Measurements from ENCODE around the gene RILPL2.
A peak's percentile ranks its signal among the peaks of the same experiment; 100 is the strongest.
"Not testable (repeated sequence)": the region's sequence is repeated elsewhere in the genome, so short reads cannot be mapped to it uniquely, and the experiment has no call there.

RILPL2 gene

DNA sequence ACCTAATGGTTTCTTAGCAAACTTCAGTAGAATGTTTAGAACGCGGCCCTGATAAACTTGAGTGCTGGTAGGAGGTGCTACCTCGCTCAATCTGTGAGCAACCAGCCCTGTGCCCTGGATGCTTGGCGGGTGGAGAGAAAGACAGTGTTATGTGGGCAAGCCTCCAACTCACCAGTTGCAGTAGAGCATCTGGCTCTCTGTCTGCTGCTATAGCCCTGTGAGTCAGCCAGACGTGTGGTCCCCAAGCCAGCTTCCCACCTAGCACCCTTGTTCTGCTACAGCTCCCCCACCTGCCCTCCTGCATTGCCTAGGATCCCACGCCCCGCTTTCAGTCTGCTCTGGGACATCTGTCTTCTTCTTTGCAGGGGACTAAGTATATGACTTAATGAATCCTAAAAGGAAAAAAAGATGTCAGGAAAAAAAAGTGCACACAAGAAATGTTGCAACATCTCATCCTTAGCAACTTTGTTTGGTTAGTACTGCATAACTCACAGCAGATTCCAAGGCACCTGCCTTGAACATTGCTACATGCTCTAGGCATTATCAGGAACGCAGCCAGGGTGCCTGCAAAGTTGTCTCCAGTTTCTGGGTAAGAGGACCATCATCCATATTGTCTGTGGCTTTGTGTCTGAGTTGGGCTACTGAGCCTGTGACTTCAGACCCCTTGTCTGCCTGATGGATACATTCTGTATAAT, 35.0 kb upstream of the RILPL2 start:
- Histone ChIP-seq H3K4me3 (ENCODE audit: low read length) (no peak overlapping the region), H3K4me1 (ENCODE audit: control insufficient read depth, insufficient read depth, low read length) (no peaks in the 10 kb centered on the region), H3K27ac (ENCODE audit: low read depth, low read length) (no peak overlapping the region), H3K9ac (ENCODE audit: low read length) (no peak overlapping the region), H3K36me3 (ENCODE audit: control insufficient read depth, insufficient read depth, low read length) (peaks cover 16% of the 10 kb centered on the region), H3K27me3 (ENCODE audit: control insufficient read depth, insufficient read depth, low read length) (no peaks in the 10 kb centered on the region)

DNA sequence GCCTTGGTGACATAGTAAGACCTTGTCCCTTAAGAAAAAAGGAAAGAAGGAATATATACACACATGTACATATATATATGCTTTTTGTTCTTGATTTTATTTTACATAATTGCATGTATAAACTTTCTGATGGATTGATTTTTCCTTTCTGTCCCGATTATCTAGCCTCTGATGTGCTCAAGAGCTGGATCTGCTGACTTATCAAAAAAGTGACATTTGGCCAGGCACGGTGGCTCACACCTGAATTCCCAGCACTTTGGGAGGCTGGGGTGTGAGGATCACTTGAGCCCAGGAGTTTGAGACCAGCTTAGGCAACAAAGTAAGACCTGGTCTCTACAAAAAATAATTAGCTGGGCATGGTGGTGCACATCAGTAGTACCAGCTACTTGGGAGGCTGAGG, 33.5 kb upstream of the RILPL2 start:
- Histone ChIP-seq H3K27ac (ENCODE audit: low read depth, low read length) (no peak overlapping the region), H3K9ac (ENCODE audit: low read length) (no peak overlapping the region), H3K4me1 (ENCODE audit: control insufficient read depth, insufficient read depth, low read length) (no peaks in the 10 kb centered on the region), H3K4me3 (ENCODE audit: low read length) (no peak overlapping the region), H3K27me3 (ENCODE audit: control insufficient read depth, insufficient read depth, low read length) (no peaks in the 10 kb centered on the region), H3K36me3 (ENCODE audit: control insufficient read depth, insufficient read depth, low read length) (peaks cover 14% of the 10 kb centered on the region)

DNA sequence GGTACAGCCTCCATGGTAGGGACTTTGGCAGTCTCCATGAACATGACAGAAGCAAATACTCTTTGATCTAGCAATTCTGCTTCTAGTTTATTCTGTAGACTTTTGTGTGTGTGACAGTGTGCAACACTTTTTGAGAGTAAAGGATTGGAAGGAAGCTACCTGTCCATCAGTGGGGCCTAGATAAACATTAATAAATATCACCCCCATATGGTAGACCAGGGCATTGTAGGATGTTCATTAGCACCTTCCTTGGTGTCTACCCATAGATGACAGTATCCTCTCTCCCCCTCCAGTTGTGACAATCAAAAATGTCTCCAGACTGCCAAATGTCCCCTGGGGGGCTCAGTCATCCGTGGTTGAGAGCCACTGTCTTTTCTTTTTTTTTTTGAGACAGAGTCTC, 32.3 kb upstream of the RILPL2 start:
- Histone ChIP-seq H3K4me1 (ENCODE audit: control insufficient read depth, insufficient read depth, low read length) (no peaks in the 10 kb centered on the region), H3K4me3 (ENCODE audit: low read length) (no peak overlapping the region), H3K27ac (ENCODE audit: low read depth, low read length) (no peak overlapping the region), H3K9ac (ENCODE audit: low read length) (no peak overlapping the region), H3K36me3 (ENCODE audit: control insufficient read depth, insufficient read depth, low read length) (peaks cover 14% of the 10 kb centered on the region), H3K27me3 (ENCODE audit: control insufficient read depth, insufficient read depth, low read length) (no peaks in the 10 kb centered on the region)

DNA sequence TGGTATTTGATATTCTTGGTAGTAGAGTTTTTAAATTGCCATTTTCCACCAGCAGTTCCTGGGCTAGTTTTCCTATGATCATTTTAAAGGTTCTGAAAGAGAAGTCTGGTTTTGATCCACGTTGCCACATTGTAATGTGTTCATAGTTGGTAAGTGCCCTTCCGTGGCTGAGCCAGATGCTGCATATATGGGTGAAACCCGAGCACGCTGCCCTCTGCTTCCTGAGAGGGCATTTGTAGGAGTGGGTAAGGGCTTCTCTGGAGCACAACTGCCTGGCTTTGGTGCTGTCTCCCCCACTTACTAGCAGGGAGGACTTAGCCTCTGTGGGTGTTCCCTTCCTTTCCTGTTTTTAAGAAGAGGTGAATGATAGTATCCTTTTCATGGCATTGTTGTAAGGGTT, 28.6 kb upstream of the RILPL2 start:
- Histone ChIP-seq H3K27ac (ENCODE audit: low read depth, low read length) (no peak overlapping the region), H3K4me3 (ENCODE audit: low read length) (no peak overlapping the region), H3K4me1 (ENCODE audit: control insufficient read depth, insufficient read depth, low read length) (no peaks in the 10 kb centered on the region), H3K27me3 (ENCODE audit: control insufficient read depth, insufficient read depth, low read length) (no peaks in the 10 kb centered on the region), H3K9ac (ENCODE audit: low read length) (no peak overlapping the region), H3K36me3 (ENCODE audit: control insufficient read depth, insufficient read depth, low read length) (peaks cover 2% of the 10 kb centered on the region)

DNA sequence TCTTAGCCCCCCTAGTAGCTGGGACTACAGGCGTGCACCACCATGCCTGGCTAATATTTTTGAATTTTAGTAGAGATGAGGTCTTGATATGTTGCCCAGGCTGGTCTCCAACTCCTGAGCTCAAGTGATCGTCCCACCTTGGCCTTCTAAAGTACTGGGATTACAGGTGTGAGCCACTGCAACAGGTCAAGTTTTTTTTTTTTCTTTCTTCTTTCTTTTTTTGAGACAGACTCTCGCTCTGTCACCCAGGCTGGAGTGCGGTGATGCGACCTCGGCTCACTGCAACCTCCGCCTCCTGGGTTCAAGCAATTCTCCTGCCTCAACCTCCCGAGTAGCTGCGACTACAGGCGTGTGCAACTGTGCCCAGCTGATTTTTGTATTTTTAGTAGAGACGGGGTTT, 26.7 kb upstream of the RILPL2 start:
- not testable (repeated sequence) for H3K27ac ChIP-seq (ENCODE audit: low read depth, low read length); H3K4me1 ChIP-seq (ENCODE audit: control insufficient read depth, insufficient read depth, low read length); H3K4me3 ChIP-seq (ENCODE audit: low read length); H3K9ac ChIP-seq (ENCODE audit: low read length); H3K36me3 ChIP-seq (ENCODE audit: control insufficient read depth, insufficient read depth, low read length); H3K27me3 ChIP-seq (ENCODE audit: control insufficient read depth, insufficient read depth, low read length)

DNA sequence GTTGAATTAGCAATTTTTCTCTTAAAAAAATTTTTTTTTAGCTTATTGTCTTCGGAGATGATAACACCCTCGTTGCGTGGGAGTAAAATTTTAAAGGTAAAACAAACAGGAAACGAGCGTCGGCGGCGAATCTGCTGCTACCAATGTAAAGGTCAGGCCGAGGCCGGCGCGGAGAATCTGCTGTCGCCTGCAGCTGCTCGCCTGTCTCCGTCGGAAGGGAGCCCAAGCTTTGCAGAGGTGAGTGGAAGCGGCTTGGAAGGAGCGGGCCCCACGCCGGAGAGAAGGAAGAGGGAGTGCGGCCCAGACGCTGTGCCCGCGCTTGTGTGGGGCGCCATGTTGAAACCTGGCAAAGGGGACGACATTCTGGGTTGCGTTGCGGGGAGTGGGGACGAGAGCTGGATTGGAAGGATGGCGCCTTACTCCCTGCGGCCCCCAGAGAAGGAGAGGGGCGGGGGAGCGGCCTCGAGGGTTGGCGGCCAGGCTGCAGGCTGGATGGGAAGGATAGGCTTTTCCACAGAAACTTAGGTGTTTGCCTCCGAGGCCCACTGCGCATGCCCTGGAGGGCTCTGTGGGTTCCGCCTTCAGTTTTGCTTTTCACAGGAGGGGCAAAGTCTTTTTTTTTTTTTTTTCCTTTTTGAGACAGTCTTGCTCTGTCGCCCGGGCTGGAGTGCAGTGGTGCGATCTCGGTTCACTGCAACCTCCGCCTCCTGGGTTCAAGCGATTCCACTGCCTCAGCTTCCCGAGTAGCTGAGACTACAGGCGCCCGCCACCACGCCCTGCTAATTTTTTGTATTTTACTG, 21.7 kb upstream of the RILPL2 start, which contains the start of gene SNRNP35:
SNRNP35 (plus strand) TSS at position 160 of the 800 bp plus-strand sequence. CDS start 7,402 bp downstream, outside the sequence.
- Histone ChIP-seq H3K36me3 (ENCODE audit: control insufficient read depth, insufficient read depth, low read length) (no peaks in the 10 kb centered on the region), H3K4me1 (ENCODE audit: control insufficient read depth, insufficient read depth, low read length) (no peaks in the 10 kb centered on the region), H3K27ac (ENCODE audit: low read depth, low read length) (peak within 1 kb of the TSS; percentile 99), H3K27me3 (ENCODE audit: control insufficient read depth, insufficient read depth, low read length) (no peaks in the 10 kb centered on the region), H3K4me3 (ENCODE audit: low read length) (peak within 1 kb of the TSS; percentile 99), H3K9ac (ENCODE audit: low read length) (peak within 1 kb of the TSS; percentile 95)

DNA sequence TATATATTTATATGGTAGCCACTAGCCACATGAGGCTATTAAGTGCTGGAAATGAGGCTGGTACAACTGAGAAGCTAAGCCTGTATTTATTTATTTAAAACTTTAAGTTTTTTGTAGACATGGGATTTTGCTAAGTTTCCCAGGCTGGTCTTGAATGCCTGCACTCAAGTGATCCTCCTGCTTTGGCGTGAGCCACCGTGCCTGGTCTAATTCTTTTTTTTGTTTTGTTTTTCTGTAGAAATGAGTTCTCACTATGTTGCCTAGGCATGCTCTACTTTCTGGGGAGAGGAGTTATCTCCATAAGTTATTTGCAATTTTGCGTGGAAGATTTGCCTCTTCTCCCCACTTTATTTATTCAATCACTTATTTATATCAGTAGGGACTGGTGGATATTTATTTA, 16.7 kb upstream of the RILPL2 start:
- Histone ChIP-seq H3K27me3 (ENCODE audit: control insufficient read depth, insufficient read depth, low read length) (no peaks in the 10 kb centered on the region), H3K4me1 (ENCODE audit: control insufficient read depth, insufficient read depth, low read length) (no peaks in the 10 kb centered on the region), H3K4me3 (ENCODE audit: low read length) (no peak overlapping the region), H3K27ac (ENCODE audit: low read depth, low read length) (no peak overlapping the region), H3K9ac (ENCODE audit: low read length) (no peak overlapping the region), H3K36me3 (ENCODE audit: control insufficient read depth, insufficient read depth, low read length) (no peaks in the 10 kb centered on the region)

- H3K27me3 ChIP-seq (ENCODE audit: control insufficient read depth, insufficient read depth, low read length); H3K27ac ChIP-seq (ENCODE audit: low read depth, low read length); H3K9ac ChIP-seq (ENCODE audit: low read length); H3K36me3 ChIP-seq (ENCODE audit: control insufficient read depth, insufficient read depth, low read length); H3K4me1 ChIP-seq (ENCODE audit: control insufficient read depth, insufficient read depth, low read length); H3K4me3 ChIP-seq (ENCODE audit: low read length): not testable (repeated sequence)
Measured at GRCh38 chr12:123452276-123452550, 15.7 kb upstream of the RILPL2 start.

- no peak overlapping the region for H3K4me3 ChIP-seq (ENCODE audit: low read length)
- no peak overlapping the region for H3K27ac ChIP-seq (ENCODE audit: low read depth, low read length)
- no peaks in the 10 kb centered on the region for H3K36me3 ChIP-seq (ENCODE audit: control insufficient read depth, insufficient read depth, low read length)
- H3K9ac ChIP-seq (ENCODE audit: low read length): no peak overlapping the region
- no peaks in the 10 kb centered on the region for H3K4me1 ChIP-seq (ENCODE audit: control insufficient read depth, insufficient read depth, low read length)
- no peaks in the 10 kb centered on the region for H3K27me3 ChIP-seq (ENCODE audit: control insufficient read depth, insufficient read depth, low read length)
Measured at GRCh38 chr12:123450636-123451035, 14.2 kb upstream of the RILPL2 start.

DNA sequence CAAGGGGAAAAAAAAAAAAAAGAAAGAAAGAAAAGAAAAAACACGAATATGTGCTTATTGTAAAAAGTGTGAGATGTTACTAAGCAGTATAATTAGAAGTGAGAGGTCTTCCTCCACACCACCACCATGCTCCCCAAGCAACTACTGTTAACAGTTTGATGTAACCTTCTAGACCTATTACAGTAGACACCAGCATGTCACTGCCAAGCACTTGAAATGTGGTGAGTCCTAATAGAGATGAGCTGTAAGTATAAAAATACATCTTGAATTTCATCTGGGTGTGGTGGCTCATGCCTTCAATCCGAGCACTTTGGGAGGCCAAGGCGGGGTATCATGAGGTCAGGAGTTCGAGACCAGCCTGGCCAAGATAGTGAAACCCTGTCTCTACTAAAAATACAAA, 13.4 kb upstream of the RILPL2 start:
- Histone ChIP-seq H3K27me3 (ENCODE audit: control insufficient read depth, insufficient read depth, low read length) (no peaks in the 10 kb centered on the region), H3K4me1 (ENCODE audit: control insufficient read depth, insufficient read depth, low read length) (no peaks in the 10 kb centered on the region), H3K27ac (ENCODE audit: low read depth, low read length) (no peak overlapping the region), H3K9ac (ENCODE audit: low read length) (no peak overlapping the region), H3K36me3 (ENCODE audit: control insufficient read depth, insufficient read depth, low read length) (no peaks in the 10 kb centered on the region), H3K4me3 (ENCODE audit: low read length) (no peak overlapping the region)

- H3K27me3 ChIP-seq (ENCODE audit: control insufficient read depth, insufficient read depth, low read length): no peaks in the 10 kb centered on the region
- H3K27ac ChIP-seq (ENCODE audit: low read depth, low read length): no peak overlapping the region
- no peak overlapping the region for H3K9ac ChIP-seq (ENCODE audit: low read length)
- no peak overlapping the region for H3K4me3 ChIP-seq (ENCODE audit: low read length)
- no peaks in the 10 kb centered on the region for H3K36me3 ChIP-seq (ENCODE audit: control insufficient read depth, insufficient read depth, low read length)
- no peaks in the 10 kb centered on the region for H3K4me1 ChIP-seq (ENCODE audit: control insufficient read depth, insufficient read depth, low read length)
Measured at GRCh38 chr12:123449249-123449733, 12.8 kb upstream of the RILPL2 start.

- Histone ChIP-seq H3K4me3 (ENCODE audit: low read length) (no peak overlapping the region), H3K27ac (ENCODE audit: low read depth, low read length) (peak overlapping the region; percentile 22), H3K27me3 (ENCODE audit: control insufficient read depth, insufficient read depth, low read length) (no peaks in the 10 kb centered on the region), H3K36me3 (ENCODE audit: control insufficient read depth, insufficient read depth, low read length) (no peaks in the 10 kb centered on the region), H3K9ac (ENCODE audit: low read length) (no peak overlapping the region), H3K4me1 (ENCODE audit: control insufficient read depth, insufficient read depth, low read length) (no peaks in the 10 kb centered on the region)
Measured at GRCh38 chr12:123446333-123446713, 9.8 kb upstream of the RILPL2 start.

Data from rectal smooth muscle tissue (tissue), 1 donor.